ENCODE results near the gene TBC1D9. TPM values are rescaled to one million over a fixed set of nuclear protein-coding genes. Genes with fewer than 3 reads are reported as not detected.

The TBC1D9 gene
- total and polyA plus RNA-seq, 2 of the 13 experiments (the other 11 are each of a cell fraction or from before 2014, with no cell fraction given) = 11.9 to 12.2 TPM

DNA sequence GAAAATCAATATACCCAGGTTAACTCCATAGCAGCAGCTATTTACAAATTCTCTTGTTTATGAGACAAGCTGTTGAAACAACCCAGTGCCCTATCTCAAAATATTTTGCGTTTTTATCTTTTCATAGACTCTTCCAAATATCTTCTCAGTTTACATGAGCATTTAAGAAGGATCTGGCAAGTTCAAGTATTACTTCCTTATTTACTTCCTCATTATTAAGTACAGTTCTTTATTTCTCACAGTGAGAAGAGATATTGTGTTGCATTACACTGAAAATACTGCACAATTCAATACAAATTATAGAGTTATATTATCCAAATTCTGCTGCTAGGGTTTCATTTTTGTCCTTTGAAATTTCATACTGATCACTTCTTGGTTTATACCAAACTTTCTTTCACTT is 143.8 kb downstream of the TBC1D9 start (continued):
- TF ChIP-seq ZNF784 (CRISPR knock-in tag; IDR thresholded peaks at IDR 0.05; ENCODE audit: borderline replicate concordance) (no peak), ZNF414 (CRISPR knock-in tag; IDR thresholded peaks at IDR 0.05) (no peak), ZNF296 (CRISPR knock-in tag; conservative IDR thresholded peaks at IDR 0.05) (no peak), KDM4B (CRISPR knock-in tag; IDR thresholded peaks at IDR 0.05) (no peak)

DNA sequence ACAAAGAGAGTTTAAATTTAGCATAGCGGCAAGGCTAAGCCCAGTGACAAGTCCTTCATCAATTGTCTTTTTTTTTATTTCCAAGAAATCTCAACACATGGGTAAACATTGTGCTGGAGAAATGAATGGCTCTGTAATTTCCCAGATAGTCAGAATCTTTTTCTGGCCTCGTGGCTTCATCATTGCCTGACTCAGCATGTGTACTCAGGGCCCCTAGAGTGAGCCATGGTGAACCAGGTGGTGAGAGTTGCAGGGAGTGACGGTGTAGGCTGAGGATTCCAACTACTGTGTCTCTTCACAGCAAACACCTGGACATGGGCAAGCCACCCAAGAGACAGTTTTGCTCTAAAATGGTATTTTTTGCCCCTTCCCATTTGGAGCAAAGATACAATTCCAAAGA is 144.3 kb downstream of the TBC1D9 start:
- H3K79me2 ChIP-seq (ENCODE audit: insufficient read depth, low read length) = no peaks in the 10 kb centered on the region
- no peak overlapping the region for H3K4me3 ChIP-seq (replicated peaks in 1 of 3; ENCODE audit: insufficient read depth in 1 of 3, low read depth in 2 of 3, low read length in 3 of 3)
- no TSS peak for BruUV-seq (replicated peaks)
- no peak overlapping the region for H3K4me2 ChIP-seq (ENCODE audit: low read depth, low read length)
- peaks cover 44% of the 10 kb centered on the region for H3K4me1 ChIP-seq (ENCODE audit: insufficient read depth, low read length)
- ATAC-seq = no peak
- POLR2A ChIA-PET = no interaction called here
- H3K27ac ChIP-seq (ENCODE audit: extremely low read length, insufficient read depth, low read length) = no peak overlapping the region
- no peak overlapping the region for H3K9ac ChIP-seq (ENCODE audit: insufficient read depth, low read depth, low read length)
- no peak for DNase-seq (ENCODE audit: low spot score)
- no peak overlapping the region for H2AFZ ChIP-seq (ENCODE audit: low read length)
- H3K9me3 ChIP-seq (ENCODE audit: low read length) = no peaks in the 10 kb centered on the region
- intact Hi-C loops (cut with micrococcal nuclease; ENCODE audit: unreplicated experiment) (no loop called here), in situ Hi-C loops (cut with HindIII; ENCODE audit: extremely low pct_ligation_motif_present, low pct_unique_long_range_greater_than_20kb) (loop anchor here (10.0 kb wide), 1 partner anchor 257 kb away; no protein-coding TSS in a partner anchor)
- 78% methylated on average over 3 of the region's 3 CpGs for WGBS (ENCODE audit: low lambda C conversion rate)
- H4K20me1 ChIP-seq (ENCODE audit: insufficient read depth, low read length) = no peaks in the 10 kb centered on the region
- CTCF ChIA-PET (ENCODE audit: low intra/inter-chr PET ratio, low total read pairs) = no interaction called here
- H3K36me3 ChIP-seq (replicated peaks in 1 of 2; ENCODE audit: control insufficient read depth in 1 of 2, insufficient read depth in 2 of 2, low read length in 2 of 2) = no peaks in the 10 kb centered on the region
- H3K27me3 ChIP-seq (ENCODE audit: control insufficient read depth in 1 of 2, insufficient read depth in 2 of 2, low read length in 2 of 2) = no peaks in the 10 kb centered on the region
- FAIRE-seq = no peak
- TF ChIP-seq MAFK (conservative IDR thresholded peaks at IDR 0.05 in 1 of 2, IDR thresholded peaks at IDR 0.05 in 1 of 2; ENCODE audit: low read length in 2 of 2) = peak in 1 of 2 experiments; percentile 34; a peak in 2 of 4 replicates
- TF ChIP-seq TCF7 (IDR thresholded peaks at IDR 0.05; ENCODE audit: low read depth) = no peak
- TF ChIP-seq ZFP36 (IDR thresholded peaks at IDR 0.05; ENCODE audit: borderline replicate concordance, low read depth, low read length, partially characterized antibody) = no peak
- TF ChIP-seq SAP130 (CRISPR knock-in tag; IDR thresholded peaks at IDR 0.05; ENCODE audit: low read depth) = no peak
- TF ChIP-seq EHMT2 (IDR thresholded peaks at IDR 0.05; ENCODE audit: borderline replicate concordance, low read depth, low read length) = no peak
- no peak for TF ChIP-seq ARNTL (CRISPR knock-in tag; IDR thresholded peaks at IDR 0.05)

Measured in HepG2 (cell line).